Thyroid gland (tissue), 4 donors: ENCODE measurements around the gene VENTX. TPM values are rescaled to one million over a fixed set of nuclear protein-coding genes. Genes with fewer than 3 reads are reported as not detected.

Experiments
- DNase-seq, 2 donors: peaks; one replicate each; pipeline ENCODE4 v3.0.0-alpha.2; 2019
- H3K27ac ChIP-seq, 3 donors: fragments of 200-600 bp; sonication (generic); 1 replicate in 2 of 3; 2 replicates in 1 of 3; pipeline ENCODE4 v1.5.1; 2016 to 2019; ENCODE audit warnings: mild to moderate bottlenecking in 1 of 3, moderate library complexity in 1 of 3
- H3K27me3 ChIP-seq: fragments of 200-600 bp; sonication (generic); one replicate; pipeline ENCODE4 v1.5.1; 2019
- H3K36me3 ChIP-seq, 2 donors: fragments of 200-600 bp; sonication (generic); one replicate each; pipeline ENCODE4 v1.5.1; 2016 to 2019
- H3K4me1 ChIP-seq, 2 donors: fragments of 200-600 bp; sonication (generic); one replicate each; pipeline ENCODE4 v1.5.1; 2017 to 2019
- H3K4me3 ChIP-seq, 3 donors: fragments of 200-600 bp; sonication (generic); replicated peaks in 1 of 3; 1 replicate in 2 of 3; 2 replicates in 1 of 3; pipeline ENCODE4 v1.5.1; 2016; ENCODE audit warnings: mild to moderate bottlenecking in 1 of 3
- H3K9me3 ChIP-seq: fragments of 200-600 bp; sonication (generic); one replicate; pipeline ENCODE4 v1.5.1; 2017
- POLR2A ChIP-seq, 2 donors: fragments of 450-650 bp; IDR thresholded peaks; one replicate each; pipeline ENCODE4 v1.6.1; 2017; ENCODE audit warnings: antibody characterized with exemption in 2 of 2, mild to moderate bottlenecking in 2 of 2, moderate library complexity in 1 of 2
- WGBS, 2 donors: methylation state at CpG; one replicate each; pipeline ENCODE4 v1.1.5; 2017; 5-methylcytosine and 5-hydroxymethylcytosine counted together
- intact Hi-C: fragments of 100-400 bp; cut with DNase I; formaldehyde crosslinking; loops from one replicate; pipeline ENCODE4 v1.15.1; 2023
- total RNA-seq, 4 donors: library from RNA; depleted of rRNA; stranded (reverse); fragments of >200 nt; gene quantifications; one replicate each; pipeline ENCODE4 v1.2.3, GENCODE V29; 2016
- TF ChIP-seq, protein P1 (sequence below), 6 experiments: fragments of 200-600 bp in 3 of 6; fragments of 450-650 bp in 3 of 6; sonication (generic) in 3 of 6; IDR thresholded peaks; one replicate each; pipeline ENCODE4 v1.5.1; 2016 to 2019; ENCODE audit warnings: antibody characterized with exemption in 6 of 6, mild to moderate bottlenecking in 2 of 6, inconsistent platforms in 1 of 6, moderate library complexity in 1 of 6

Gene VENTX
- total RNA-seq, 4 donors from 2014 or later, result 0.40 to 1.3 (median 0.63) TPM; not detected in 1

GRCh38 chr10:133279326-133280226 is 41.9 kb downstream of the VENTX start:
- no peak for TF ChIP-seq POLR2A (IDR thresholded peaks at IDR 0.05)
- TF ChIP-seq, protein P1, sequence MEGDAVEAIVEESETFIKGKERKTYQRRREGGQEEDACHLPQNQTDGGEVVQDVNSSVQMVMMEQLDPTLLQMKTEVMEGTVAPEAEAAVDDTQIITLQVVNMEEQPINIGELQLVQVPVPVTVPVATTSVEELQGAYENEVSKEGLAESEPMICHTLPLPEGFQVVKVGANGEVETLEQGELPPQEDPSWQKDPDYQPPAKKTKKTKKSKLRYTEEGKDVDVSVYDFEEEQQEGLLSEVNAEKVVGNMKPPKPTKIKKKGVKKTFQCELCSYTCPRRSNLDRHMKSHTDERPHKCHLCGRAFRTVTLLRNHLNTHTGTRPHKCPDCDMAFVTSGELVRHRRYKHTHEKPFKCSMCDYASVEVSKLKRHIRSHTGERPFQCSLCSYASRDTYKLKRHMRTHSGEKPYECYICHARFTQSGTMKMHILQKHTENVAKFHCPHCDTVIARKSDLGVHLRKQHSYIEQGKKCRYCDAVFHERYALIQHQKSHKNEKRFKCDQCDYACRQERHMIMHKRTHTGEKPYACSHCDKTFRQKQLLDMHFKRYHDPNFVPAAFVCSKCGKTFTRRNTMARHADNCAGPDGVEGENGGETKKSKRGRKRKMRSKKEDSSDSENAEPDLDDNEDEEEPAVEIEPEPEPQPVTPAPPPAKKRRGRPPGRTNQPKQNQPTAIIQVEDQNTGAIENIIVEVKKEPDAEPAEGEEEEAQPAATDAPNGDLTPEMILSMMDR (IDR thresholded peaks at IDR 0.05), result no peak
- intact Hi-C loops, result no loop called here
- no peak for DNase-seq
- no peaks in the 10 kb centered on the region for H3K9me3 ChIP-seq
- H3K4me1 ChIP-seq, result peaks cover 6 to 12% of the 10 kb centered on the region in 2 donors
- no peak overlapping the region for H3K27ac ChIP-seq
- no peak overlapping the region for H3K4me3 ChIP-seq
- WGBS, 2 donors, result 90 to 92% methylated on average over 23 of the region's 24 CpGs
- peaks cover 41 to 45% of the 10 kb centered on the region in 2 donors for H3K36me3 ChIP-seq
- no peaks in the 10 kb centered on the region for H3K27me3 ChIP-seq

GRCh38 chr10:133280391-133281059 is 42.9 kb downstream of the VENTX start:
- peaks cover 6 to 12% of the 10 kb centered on the region in 2 donors for H3K4me1 ChIP-seq
- no peak overlapping the region for H3K27ac ChIP-seq
- no peaks in the 10 kb centered on the region for H3K27me3 ChIP-seq
- intact Hi-C loops, result no loop called here
- no peaks in the 10 kb centered on the region for H3K9me3 ChIP-seq
- TF ChIP-seq, protein P1 (IDR thresholded peaks at IDR 0.05), result no peak
- no peak for TF ChIP-seq POLR2A (IDR thresholded peaks at IDR 0.05)
- H3K4me3 ChIP-seq, result no peak overlapping the region
- no peak for DNase-seq
- peaks cover 50 to 55% of the 10 kb centered on the region in 2 donors for H3K36me3 ChIP-seq
- 89 to 92% methylated on average over 9 to 10 of the region's 10 CpGs for WGBS, 2 donors

- intact Hi-C loops, result no loop called here
- Histone ChIP-seq H3K27me3 (no peaks in the 10 kb centered on the region), H3K9me3 (no peaks in the 10 kb centered on the region), H3K4me3 (no peak overlapping the region), H3K27ac (no peak overlapping the region), H3K36me3 (peaks cover 54 to 60% of the 10 kb centered on the region in 2 donors), H3K4me1 (peaks cover 6 to 12% of the 10 kb centered on the region in 2 donors)
- TF ChIP-seq POLR2A (IDR thresholded peaks at IDR 0.05), result no peak
- TF ChIP-seq, protein P1 (IDR thresholded peaks at IDR 0.05), result no peak
- DNase-seq, result no peak
- WGBS, 2 donors, result 96 to 100% methylated on average over 6 to 8 of the region's 15 CpGs
These were observed 43.4 kb downstream of the VENTX start for GRCh38 chr10:133281084-133281483.

GRCh38 chr10:133281628-133282372 is 44.1 kb downstream of the VENTX start:
- Histone ChIP-seq H3K27me3 (no peaks in the 10 kb centered on the region), H3K27ac (no peak overlapping the region), H3K9me3 (no peaks in the 10 kb centered on the region), H3K4me1 (peaks cover 0 to 5% of the 10 kb centered on the region in 2 donors), H3K36me3 (peaks cover 59 to 63% of the 10 kb centered on the region in 2 donors), H3K4me3 (no peak overlapping the region)
- no peak for TF ChIP-seq POLR2A (IDR thresholded peaks at IDR 0.05)
- TF ChIP-seq, protein P1 (IDR thresholded peaks at IDR 0.05), result no peak
- intact Hi-C loops, result no loop called here
- 93 to 94% methylated on average over 30 to 34 of the region's 38 CpGs for WGBS, 2 donors
- DNase-seq, result no peak
